SK-N-MC (cell line): ENCODE data around the gene PER2.

Experiments used
- EZH2 ChIP-seq: fragments of 200-600 bp; sonication (generic); IDR thresholded peaks from one replicate; pipeline ENCODE4 v1.6.1; 2017; ENCODE audit warnings: antibody characterized with exemption
- FOXP2 ChIP-seq: optimal IDR thresholded peaks from 2 replicates; pipeline ENCODE3; 2011; ENCODE audit warnings: mild to moderate bottlenecking, moderate library complexity; ENCODE audit not compliant: insufficient read depth; ENCODE audit errors: extremely low read length, control extremely low read depth
- POLR2AphosphoS5 ChIP-seq: IDR thresholded peaks from 2 replicates; pipeline ENCODE4 v1.6.1; 2012; ENCODE audit warnings: mild to moderate bottlenecking, low read depth, low read length, borderline replicate concordance

DNA sequence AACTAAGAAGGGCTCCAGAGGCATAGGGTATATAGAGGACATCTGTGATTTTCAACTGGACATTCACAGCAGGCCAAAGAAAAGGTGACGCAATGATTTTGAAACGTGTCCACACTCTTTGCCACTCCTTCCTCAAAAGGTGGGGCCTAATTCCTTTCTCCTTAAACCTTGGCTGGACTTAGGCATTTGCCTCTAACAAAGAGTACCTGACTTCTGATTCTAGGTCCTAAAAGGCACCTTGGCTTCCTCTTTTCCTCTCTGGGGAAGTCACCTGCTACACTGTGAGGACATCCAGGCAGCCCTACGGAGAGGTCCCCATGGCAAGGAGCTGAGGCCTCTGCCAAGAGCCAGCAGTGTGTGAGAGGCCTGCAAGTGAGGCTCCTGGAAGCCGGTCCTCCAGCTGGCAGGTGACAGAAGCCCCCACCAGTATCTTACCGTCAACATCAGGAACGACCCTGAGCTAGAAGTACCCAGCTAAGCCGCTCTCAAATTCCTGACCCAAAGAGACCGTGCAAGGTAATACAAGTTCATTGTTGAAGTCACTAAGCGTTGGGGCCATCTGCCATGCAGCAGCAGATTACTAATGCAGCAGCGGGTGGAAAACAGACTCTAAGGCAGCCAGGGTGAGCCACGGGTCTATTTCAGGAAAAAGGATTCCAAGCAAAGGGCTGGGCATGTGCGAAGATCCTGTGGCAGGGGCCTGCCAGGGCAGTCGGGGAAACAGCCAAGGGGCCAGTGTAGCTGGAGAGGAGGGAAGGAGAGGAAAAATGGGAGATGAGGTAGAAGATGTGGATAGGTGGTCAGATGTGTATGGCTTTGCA lies 41.2 kb downstream of the PER2 start:
- TF ChIP-seq EZH2 (no peak), POLR2AphosphoS5 (no peak), FOXP2 (no peak)
